HCT116 (cell line): ENCODE results near the gene ZNF561. TPM values are rescaled to one million over a fixed set of nuclear protein-coding genes. Genes with fewer than 3 reads are reported as not detected.

Experiments used
- ATAC-seq: fragments of 200-7000 bp; cut with Tn5 transposase; 2 replicates; pipeline ENCODE4 v1.9.1; 2020; ENCODE audit warnings: mild to moderate bottlenecking, moderate library complexity
- BruUV-seq: library from RNA; stranded (reverse); fragments of 400-500 nt; replicated peaks from 2 replicates; lab custom pipeline; 2021; lab: Mats Ljungman, UMichigan
- CTCF ChIA-PET: fragments of 300-600 bp; sonication (Branson Sonifier 250); formaldehyde crosslinking; loops from one replicate; lab custom pipeline; 2021; ENCODE audit warnings: antibody characterized with exemption; lab: Charles Lee
- POLR2A ChIA-PET: fragments of 300-600, 350-600 bp; sonication (Branson Sonifier 250); formaldehyde crosslinking; loops from one replicate; lab custom pipeline; 2021; ENCODE audit warnings: antibody characterized with exemption; lab: Charles Lee
- RAD21 ChIA-PET, 2 experiments: fragments of 300-600 bp; sonication (Branson Sonifier 250); formaldehyde crosslinking; loops; one replicate each; lab custom pipeline; 2023; ENCODE audit warnings: low total read pairs in 2 of 2; ENCODE audit not compliant: uncharacterized antibody in 2 of 2, unreplicated experiment in 2 of 2, low non-redundant PET in 1 of 2; lab: Charles Lee
- DNase-seq: peaks from one replicate; pipeline ENCODE4 v3.0.0-alpha.2; 2010; ENCODE audit warnings: low read depth, low spot score
- H2AFZ ChIP-seq: fragments of 200-600 bp; shearing (Covaris generic), sonication (generic); 2 replicates; pipeline ENCODE4 v1.6.1; 2017; ENCODE audit warnings: low read depth, mixed run types, mixed read lengths, antibody characterized with exemption, low read length; ENCODE audit not compliant: poor library complexity, severe bottlenecking
- H3K27ac ChIP-seq: 2 replicates; pipeline ENCODE4 v1.5.1; 2012; ENCODE audit warnings: low read depth, low read length
- H3K27me3 ChIP-seq: fragments of 200-600 bp; sonication (generic); 2 replicates; pipeline ENCODE4 v1.6.1; 2016; ENCODE audit warnings: mixed run types, low read length, mixed read lengths; ENCODE audit not compliant: insufficient read depth
- H3K36me3 ChIP-seq, 2 experiments: fragments of 200-500 bp in 1 of 2; fragments of 200-600 bp in 1 of 2; sonication (Bioruptor generic) in 1 of 2; sonication (generic) in 1 of 2; 2 replicates each; pipeline versions ENCODE4 v1.5.1 to v1.6.1; 2014 to 2016; ENCODE audit warnings: low read length in 2 of 2, inconsistent platforms in 1 of 2, mixed read lengths in 1 of 2, mixed run types in 1 of 2; ENCODE audit not compliant: insufficient read depth in 2 of 2, control insufficient read depth in 1 of 2
- H3K4me1 ChIP-seq, 2 experiments: fragments of 200-600 bp in 1 of 2; sonication (generic) in 1 of 2; 2 replicates each; pipeline versions ENCODE4 v1.5.1 to v1.6.1; 2012 to 2017; ENCODE audit warnings: low read length in 2 of 2, inconsistent platforms in 1 of 2, mild to moderate bottlenecking in 1 of 2, mixed read lengths in 1 of 2, mixed run types in 1 of 2, moderate library complexity in 1 of 2; ENCODE audit not compliant: insufficient read depth in 2 of 2, control insufficient read depth in 1 of 2
- H3K4me2 ChIP-seq: fragments of 200-600 bp; sonication (generic); 2 replicates; pipeline ENCODE4 v1.6.1; 2017; ENCODE audit warnings: mixed run types, low read length, mixed read lengths
- H3K4me3 ChIP-seq, 2 experiments: fragments of 200-600 bp in 1 of 2; sonication (generic) in 1 of 2; replicated peaks in 1 of 2; 2 replicates each; pipeline ENCODE4 v1.5.1; 2011 to 2016; ENCODE audit warnings: low read length in 2 of 2, control low read depth in 1 of 2, low read depth in 1 of 2, mild to moderate bottlenecking in 1 of 2, mixed read lengths in 1 of 2, mixed run types in 1 of 2
- H3K79me2 ChIP-seq: fragments of 200-600 bp; sonication (generic); 2 replicates; pipeline ENCODE4 v1.6.1; 2017; ENCODE audit warnings: mild to moderate bottlenecking, mixed run types, low read length, moderate library complexity, mixed read lengths; ENCODE audit not compliant: insufficient read depth
- H3K9ac ChIP-seq: fragments of 200-600 bp; sonication (generic); 2 replicates; pipeline ENCODE4 v1.6.1; 2016; ENCODE audit warnings: low read length, mixed read lengths
- H3K9me2 ChIP-seq: fragments of 200-600 bp; sonication (generic), shearing (Covaris generic); 2 replicates; pipeline ENCODE4 v1.6.1; 2017; ENCODE audit warnings: mixed run types, mild to moderate bottlenecking, moderate library complexity; ENCODE audit not compliant: insufficient read depth
- H3K9me3 ChIP-seq, 2 experiments: fragments of 200-500 bp in 1 of 2; fragments of 200-600 bp in 1 of 2; sonication (Bioruptor generic) in 1 of 2; sonication (generic) in 1 of 2; 2 replicates each; pipeline ENCODE4 v1.6.1; 2014 to 2017; ENCODE audit warnings: low read length in 2 of 2, mixed read lengths in 2 of 2, inconsistent platforms in 1 of 2, low read depth in 1 of 2, mild to moderate bottlenecking in 1 of 2, mixed run types in 1 of 2, moderate library complexity in 1 of 2; ENCODE audit not compliant: control insufficient read depth in 1 of 2, insufficient read depth in 1 of 2
- H4K20me1 ChIP-seq: fragments of 200-600 bp; sonication (generic), shearing (Covaris generic); 2 replicates; pipeline ENCODE4 v1.6.1; 2017; ENCODE audit warnings: mixed run types, mild to moderate bottlenecking, moderate library complexity; ENCODE audit not compliant: insufficient read depth
- FOSL1 ChIP-seq: IDR thresholded peaks from 2 replicates; pipeline ENCODE4 v1.6.1; 2012; ENCODE audit warnings: low read depth
- SP1 ChIP-seq: IDR thresholded peaks from 2 replicates; pipeline ENCODE4 v1.6.1; 2012; ENCODE audit warnings: low read depth
- intact Hi-C: fragments of 100-400 bp; cut with micrococcal nuclease; formaldehyde crosslinking; loops from 2 replicates; pipeline ENCODE4 v1.10.0; 2022
- total RNA-seq: library from RNA; stranded (reverse); gene quantifications from one replicate; pipeline ENCODE4 v1.2.1, GENCODE V29; 2021; ENCODE audit not compliant: unreplicated experiment
- TF ChIP-seq, protein P1 (sequence below), 3 experiments: fragments of 200-600 bp in 1 of 3; sonication (generic) in 1 of 3; IDR thresholded peaks in 2 of 3; conservative IDR thresholded peaks in 1 of 3; 2 replicates each; pipeline ENCODE4 v1.5.1; 2012 to 2017; ENCODE audit warnings: low read depth in 2 of 3, low read length in 2 of 3, antibody characterized with exemption in 1 of 3, borderline replicate concordance in 1 of 3, control low read depth in 1 of 3, mild to moderate bottlenecking in 1 of 3, mixed read lengths in 1 of 3, mixed run types in 1 of 3, moderate library complexity in 1 of 3; ENCODE audit not compliant: insufficient read depth in 1 of 3
- TF ChIP-seq, protein P2 (sequence below): IDR thresholded peaks from 2 replicates; pipeline ENCODE4 v1.6.1; 2012; ENCODE audit warnings: low read depth
- TF ChIP-seq, protein P3 (sequence below): IDR thresholded peaks from 2 replicates; pipeline ENCODE4 v1.6.1; 2012

The ZNF561 gene
- total RNA-seq, 1 experiment from 2014 or later = 31.3 TPM

DNA sequence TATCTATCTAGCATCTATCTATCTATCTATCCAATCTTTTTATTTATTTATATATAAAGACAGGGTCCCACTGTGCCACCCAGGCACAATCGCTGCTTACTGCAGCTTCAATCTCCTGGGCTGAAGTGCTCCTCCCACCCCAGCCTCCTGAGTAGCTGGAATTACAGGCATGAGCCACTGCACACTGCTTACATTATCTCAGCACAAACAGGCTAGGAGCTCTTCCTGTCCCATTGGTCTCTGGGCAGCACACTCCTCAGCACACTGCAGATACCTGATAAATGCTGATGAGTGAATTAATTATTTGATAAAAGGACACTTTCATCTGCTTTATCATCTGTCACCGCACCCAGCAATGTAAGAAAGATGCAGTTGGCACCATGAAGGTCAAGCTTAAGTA, 37.7 kb upstream of the ZNF561 start:
- Histone ChIP-seq H3K27ac (no peak overlapping the region), H3K4me1 (no peaks in the 10 kb centered on the region), H3K79me2 (peaks cover 92% of the 10 kb centered on the region), H3K4me2 (no peak overlapping the region), H3K4me3 (no peak overlapping the region), H3K9me2 (no peaks in the 10 kb centered on the region), H3K36me3 (peaks cover 33 to 49% of the 10 kb centered on the region in 2 experiments), H3K27me3 (no peaks in the 10 kb centered on the region), H3K9ac (no peak overlapping the region), H2AFZ (no peak overlapping the region), H4K20me1 (no peaks in the 10 kb centered on the region), H3K9me3 (peaks cover 4 to 6% of the 10 kb centered on the region in 2 experiments; a peak in 2 of 4 replicates)
- ATAC-seq (no peak), DNase-seq (no peak)
- POLR2A ChIA-PET = no interaction called here
- TSS peak; percentile 9 for BruUV-seq
- CTCF ChIA-PET = no interaction called here
- RAD21 ChIA-PET = no interaction called here
- intact Hi-C loops = no loop called here
- TF ChIP-seq SP1 (no peak), FOSL1 (no peak)
- TF ChIP-seq, protein P1, sequence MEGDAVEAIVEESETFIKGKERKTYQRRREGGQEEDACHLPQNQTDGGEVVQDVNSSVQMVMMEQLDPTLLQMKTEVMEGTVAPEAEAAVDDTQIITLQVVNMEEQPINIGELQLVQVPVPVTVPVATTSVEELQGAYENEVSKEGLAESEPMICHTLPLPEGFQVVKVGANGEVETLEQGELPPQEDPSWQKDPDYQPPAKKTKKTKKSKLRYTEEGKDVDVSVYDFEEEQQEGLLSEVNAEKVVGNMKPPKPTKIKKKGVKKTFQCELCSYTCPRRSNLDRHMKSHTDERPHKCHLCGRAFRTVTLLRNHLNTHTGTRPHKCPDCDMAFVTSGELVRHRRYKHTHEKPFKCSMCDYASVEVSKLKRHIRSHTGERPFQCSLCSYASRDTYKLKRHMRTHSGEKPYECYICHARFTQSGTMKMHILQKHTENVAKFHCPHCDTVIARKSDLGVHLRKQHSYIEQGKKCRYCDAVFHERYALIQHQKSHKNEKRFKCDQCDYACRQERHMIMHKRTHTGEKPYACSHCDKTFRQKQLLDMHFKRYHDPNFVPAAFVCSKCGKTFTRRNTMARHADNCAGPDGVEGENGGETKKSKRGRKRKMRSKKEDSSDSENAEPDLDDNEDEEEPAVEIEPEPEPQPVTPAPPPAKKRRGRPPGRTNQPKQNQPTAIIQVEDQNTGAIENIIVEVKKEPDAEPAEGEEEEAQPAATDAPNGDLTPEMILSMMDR (IDR thresholded peaks at IDR 0.05 in 2 of 3, conservative IDR thresholded peaks at IDR 0.05 in 1 of 3; ENCODE audit: borderline replicate concordance in 1 of 3, insufficient read depth in 1 of 3, low read depth in 2 of 3, low read length in 2 of 3) = no peak
- TF ChIP-seq, protein P2, sequence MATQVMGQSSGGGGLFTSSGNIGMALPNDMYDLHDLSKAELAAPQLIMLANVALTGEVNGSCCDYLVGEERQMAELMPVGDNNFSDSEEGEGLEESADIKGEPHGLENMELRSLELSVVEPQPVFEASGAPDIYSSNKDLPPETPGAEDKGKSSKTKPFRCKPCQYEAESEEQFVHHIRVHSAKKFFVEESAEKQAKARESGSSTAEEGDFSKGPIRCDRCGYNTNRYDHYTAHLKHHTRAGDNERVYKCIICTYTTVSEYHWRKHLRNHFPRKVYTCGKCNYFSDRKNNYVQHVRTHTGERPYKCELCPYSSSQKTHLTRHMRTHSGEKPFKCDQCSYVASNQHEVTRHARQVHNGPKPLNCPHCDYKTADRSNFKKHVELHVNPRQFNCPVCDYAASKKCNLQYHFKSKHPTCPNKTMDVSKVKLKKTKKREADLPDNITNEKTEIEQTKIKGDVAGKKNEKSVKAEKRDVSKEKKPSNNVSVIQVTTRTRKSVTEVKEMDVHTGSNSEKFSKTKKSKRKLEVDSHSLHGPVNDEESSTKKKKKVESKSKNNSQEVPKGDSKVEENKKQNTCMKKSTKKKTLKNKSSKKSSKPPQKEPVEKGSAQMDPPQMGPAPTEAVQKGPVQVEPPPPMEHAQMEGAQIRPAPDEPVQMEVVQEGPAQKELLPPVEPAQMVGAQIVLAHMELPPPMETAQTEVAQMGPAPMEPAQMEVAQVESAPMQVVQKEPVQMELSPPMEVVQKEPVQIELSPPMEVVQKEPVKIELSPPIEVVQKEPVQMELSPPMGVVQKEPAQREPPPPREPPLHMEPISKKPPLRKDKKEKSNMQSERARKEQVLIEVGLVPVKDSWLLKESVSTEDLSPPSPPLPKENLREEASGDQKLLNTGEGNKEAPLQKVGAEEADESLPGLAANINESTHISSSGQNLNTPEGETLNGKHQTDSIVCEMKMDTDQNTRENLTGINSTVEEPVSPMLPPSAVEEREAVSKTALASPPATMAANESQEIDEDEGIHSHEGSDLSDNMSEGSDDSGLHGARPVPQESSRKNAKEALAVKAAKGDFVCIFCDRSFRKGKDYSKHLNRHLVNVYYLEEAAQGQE = no peak
- TF ChIP-seq, protein P3, sequence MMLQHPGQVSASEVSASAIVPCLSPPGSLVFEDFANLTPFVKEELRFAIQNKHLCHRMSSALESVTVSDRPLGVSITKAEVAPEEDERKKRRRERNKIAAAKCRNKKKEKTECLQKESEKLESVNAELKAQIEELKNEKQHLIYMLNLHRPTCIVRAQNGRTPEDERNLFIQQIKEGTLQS = no peak
